Measurements from ENCODE around the gene CRYBA1. TPM values are rescaled to one million over a fixed set of nuclear protein-coding genes. Genes with fewer than 3 reads are reported as not detected.

The CRYBA1 gene
- polyA plus RNA-seq, 12 donors, result not detected

GRCh38 chr17:29279397-29280070 is 32.9 kb downstream of the CRYBA1 start:
- no peak for DNase-seq

- DNase-seq, result no peak
Observed at GRCh38 chr17:29283496-29283895, 36.8 kb downstream of the CRYBA1 start.

DNA sequence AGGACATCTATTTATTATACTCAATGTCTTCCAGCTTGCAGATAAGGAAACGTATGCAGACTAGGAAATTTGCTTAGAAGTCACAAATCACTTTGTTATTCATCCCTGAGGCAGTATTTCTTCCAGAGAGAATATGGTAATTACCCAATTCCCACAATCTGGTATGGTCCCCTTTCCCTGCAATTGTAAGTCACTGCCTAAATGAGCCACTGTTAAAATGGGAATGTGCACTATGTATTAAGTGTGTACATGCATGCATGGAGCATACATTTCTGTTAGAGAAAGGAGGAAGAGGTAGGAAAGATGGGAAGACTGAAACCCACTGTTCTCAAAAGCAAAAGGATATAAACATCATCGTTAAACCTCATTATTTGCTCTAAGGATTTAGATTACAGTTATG is 37.3 kb downstream of the CRYBA1 start:
- no peak for DNase-seq

DNA sequence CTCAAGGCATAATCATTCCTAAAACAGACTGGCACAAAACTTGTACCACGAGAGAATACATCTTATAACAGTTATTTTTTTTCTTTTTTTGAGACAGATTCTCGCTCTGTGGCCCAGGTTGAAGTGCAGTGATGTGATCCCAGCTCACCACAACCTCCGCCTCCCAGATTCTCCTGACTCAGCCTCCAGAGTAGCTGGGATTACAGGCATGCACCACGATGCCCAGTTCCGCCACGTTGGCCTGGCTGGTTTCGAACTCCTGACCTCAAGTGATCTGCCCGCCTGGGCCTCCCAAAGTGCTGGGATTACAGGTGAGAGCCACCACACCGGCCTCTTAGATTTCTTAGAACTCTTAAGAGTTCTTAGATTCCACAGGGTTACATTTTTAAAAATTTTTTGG is 43.2 kb downstream of the CRYBA1 start:
- DNase-seq, result no peak

GRCh38 chr17:29291163-29291752 is 44.6 kb downstream of the CRYBA1 start:
- DNase-seq, result peak; percentile 65

DNA sequence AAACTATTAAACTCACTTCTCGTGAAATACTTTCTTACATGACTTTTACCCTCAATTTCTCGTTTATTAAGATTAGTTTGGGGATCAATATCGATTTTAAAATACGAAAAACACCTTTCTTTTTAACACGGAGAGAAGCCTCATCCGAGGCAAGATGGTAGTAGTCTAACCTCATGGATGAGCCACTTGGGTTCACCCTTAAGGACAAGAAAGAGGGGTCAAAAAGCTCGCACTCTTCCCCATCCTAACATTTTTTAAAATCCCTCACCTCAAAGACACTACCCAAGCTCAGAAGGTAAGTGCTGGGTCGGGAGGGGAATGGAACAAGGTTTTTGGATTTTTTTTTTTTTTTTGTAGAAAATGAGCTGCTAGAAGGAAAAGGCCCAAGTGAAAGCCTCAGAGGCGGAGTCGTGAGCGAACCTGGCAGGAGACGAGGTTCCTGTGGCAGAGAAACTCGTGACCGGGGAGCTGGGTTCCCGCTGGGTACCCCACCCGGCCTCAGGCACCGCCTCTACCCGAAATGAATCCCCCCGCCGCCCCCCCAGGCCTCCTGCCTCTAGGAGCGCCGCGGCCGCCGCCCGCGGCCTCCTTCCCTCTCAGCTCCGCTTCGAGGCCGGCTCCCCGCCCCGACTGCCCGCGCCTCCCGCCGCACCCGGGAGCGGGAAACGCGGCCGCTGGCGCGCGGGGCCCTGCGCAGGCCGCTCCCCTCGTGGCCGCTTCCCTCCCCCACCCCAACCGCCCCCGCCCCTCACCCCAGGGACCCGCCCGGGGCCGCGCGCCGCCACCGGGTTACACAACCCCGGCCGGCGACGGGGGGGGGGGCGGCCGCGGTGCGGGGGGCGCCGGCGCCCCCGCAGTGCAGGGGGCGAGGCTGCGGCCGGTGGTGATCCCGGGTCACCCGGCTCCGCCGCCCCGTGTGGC is 45.7 kb downstream of the CRYBA1 start:
- DNase-seq, result peak; percentile 49

GRCh38 chr17:29292992-29293889 is 46.6 kb downstream of the CRYBA1 start:
- DNase-seq, result peak; percentile 42

- peak; percentile 99 for DNase-seq
Observed at GRCh38 chr17:29293890-29294579, 47.4 kb downstream of the CRYBA1 start, which contains the start of gene NUFIP2. Gene NUFIP2 (minus strand): TSS chr17:29294148. CDS start chr17:29294059, 89 bp downstream.

GRCh38 chr17:29294580-29294900 is 47.9 kb downstream of the CRYBA1 start:
- DNase-seq, result no peak

DNA sequence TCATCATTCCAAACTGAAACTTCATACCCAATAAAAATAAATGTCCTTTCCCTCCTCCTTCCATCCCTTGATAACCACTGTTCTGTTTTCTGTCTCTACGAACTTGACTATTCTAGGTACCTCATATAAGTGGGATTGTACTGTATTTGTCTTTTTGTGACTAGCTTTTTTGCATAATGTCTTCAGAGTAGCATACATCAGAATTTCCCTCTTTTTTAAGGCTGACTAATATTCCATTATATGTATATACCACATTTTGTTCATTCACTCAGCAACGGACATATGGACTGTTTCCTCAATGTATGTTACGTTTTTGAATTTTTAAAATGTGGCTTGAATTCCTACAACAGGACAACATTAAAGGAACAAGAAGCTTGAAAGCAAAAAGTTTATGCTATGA is 48.8 kb downstream of the CRYBA1 start:
- no peak for DNase-seq

DNA sequence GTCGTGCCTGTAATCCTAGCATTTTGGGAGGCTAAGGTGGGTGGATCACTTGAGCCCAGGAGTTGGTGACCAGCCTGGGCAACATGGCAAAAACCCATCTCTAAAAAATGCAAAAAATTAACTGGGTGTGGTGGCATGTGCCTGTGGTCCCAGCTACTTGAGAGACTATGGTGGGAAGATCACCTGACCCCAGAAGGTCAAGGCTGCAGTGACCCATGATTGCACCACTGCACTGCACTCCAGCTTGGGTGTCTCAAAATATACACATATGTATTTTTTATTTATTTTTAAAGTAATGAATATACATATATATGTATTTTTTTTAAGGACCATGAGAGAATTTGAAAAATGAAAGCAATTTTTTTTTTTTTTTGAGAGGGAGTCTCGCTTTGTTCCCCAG is 52.4 kb downstream of the CRYBA1 start:
- DNase-seq, result no peak

DNA sequence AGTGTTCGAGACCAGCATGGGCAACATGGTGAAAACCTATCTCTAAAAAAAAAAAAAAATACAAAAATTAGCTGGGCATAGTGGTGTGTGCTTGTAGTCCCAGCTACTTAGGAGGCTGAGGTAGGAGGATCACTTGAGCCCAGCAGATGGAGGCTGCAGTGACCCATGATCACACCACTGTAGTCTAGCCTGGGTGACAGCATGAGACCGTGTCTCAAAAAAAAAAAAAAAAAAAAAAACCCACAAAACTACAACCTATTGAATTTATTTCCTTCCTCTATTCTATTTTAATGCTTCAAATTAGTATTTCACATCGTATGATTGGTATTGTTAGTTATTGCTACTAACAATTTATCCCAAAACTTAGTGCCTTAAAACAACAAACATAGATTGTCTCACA is 56.7 kb downstream of the CRYBA1 start:
- DNase-seq, result no peak

Other genes with a start within 250 kb of the CRYBA1 start
- gene SEZ6, start 240.8 kb upstream of the CRYBA1 start, polyA plus RNA-seq (ENCODE audit: insufficient read length in 12 of 12), result under 1 TPM in 8 of 12 donors, not detected in 4; 0.07 to 0.70 (median 0.31) TPM
- gene PIPOX, start 203.7 kb upstream of the CRYBA1 start, polyA plus RNA-seq (ENCODE audit: insufficient read length in 12 of 12), result 1 to 10 TPM in 9 of 12 donors, under 1 TPM in 1, not detected in 2; 0.97 to 2.1 (median 1.5) TPM
- 100 to 1,000 TPM in 11 of 12 donors, not detected in 1; 125 to 328 (median 222) TPM for gene MYO18A, start 66.5 kb upstream of the CRYBA1 start, polyA plus RNA-seq (ENCODE audit: insufficient read length in 12 of 12)
- gene NUFIP2, start 47.3 kb downstream of the CRYBA1 start, polyA plus RNA-seq (ENCODE audit: insufficient read length in 12 of 12), result 10 to 100 TPM; 29.4 to 62.2 (median 32.5) TPM
- 10 to 100 TPM in 11 of 12 donors, not detected in 1; 31.2 to 40.7 (median 35.1) TPM for gene TAOK1, start 143.5 kb downstream of the CRYBA1 start, polyA plus RNA-seq (ENCODE audit: insufficient read length in 12 of 12)